Raji (cell line): ENCODE data around the gene HEPN1.

Source experiments
- POLR2A ChIP-seq: IDR thresholded peaks from 2 replicates; pipeline ENCODE4 v1.6.1; 2011; ENCODE audit warnings: low read depth, low read length, control low read depth; ENCODE audit not compliant: insufficient read depth

Gene HEPN1

GRCh38 chr11:124918950-124919349 is at the start of gene HEPN1:
TSS of gene HEPN1 (plus strand) at chr11:124919250.
- TF ChIP-seq POLR2A = no peak

GRCh38 chr11:124869331-124869730 is 49.7 kb upstream of the HEPN1 start:
- no peak for TF ChIP-seq POLR2A

GRCh38 chr11:124869856-124870387 is 49.1 kb upstream of the HEPN1 start:
- TF ChIP-seq POLR2A = no peak

DNA sequence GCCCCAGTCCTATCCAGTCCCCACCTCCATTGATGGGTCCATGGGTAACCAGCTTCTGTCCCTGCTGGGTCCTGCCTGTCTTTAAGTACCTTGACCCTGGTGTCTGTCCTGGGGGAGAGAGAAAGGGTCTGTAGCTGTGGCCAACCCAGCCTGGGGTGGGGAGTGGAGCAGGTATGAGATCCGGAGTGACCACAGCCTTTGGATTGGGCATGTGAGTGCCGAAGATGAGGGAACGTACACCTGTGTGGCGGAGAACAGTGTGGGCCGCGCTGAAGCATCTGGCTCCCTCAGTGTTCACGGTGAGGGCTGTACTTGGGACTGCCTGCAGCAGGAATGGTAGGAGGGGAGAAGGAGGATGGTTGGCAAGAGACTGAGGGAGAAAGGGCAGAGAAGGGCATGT is 48.6 kb upstream of the HEPN1 start:
- TF ChIP-seq POLR2A = no peak

DNA sequence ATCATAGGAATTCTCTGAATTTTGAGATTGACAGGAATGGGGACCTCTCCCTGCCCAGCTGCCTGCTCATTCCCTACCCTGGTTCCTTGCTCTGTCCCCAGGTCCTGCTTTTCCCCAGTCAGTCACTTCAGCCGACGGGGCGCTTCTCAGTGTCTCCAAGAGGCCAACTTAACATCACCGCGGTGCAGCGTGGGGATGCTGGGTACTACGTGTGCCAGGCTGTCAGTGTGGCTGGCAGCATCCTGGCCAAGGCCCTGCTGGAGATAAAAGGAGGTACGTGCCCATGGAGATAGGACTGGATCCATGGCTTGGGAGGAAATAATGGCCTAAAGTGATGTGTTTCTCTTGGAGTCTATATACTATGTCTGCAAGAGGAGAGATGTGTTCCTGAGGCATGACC is 46.8 kb upstream of the HEPN1 start:
- TF ChIP-seq POLR2A = no peak

GRCh38 chr11:124872741-124873140 is 46.3 kb upstream of the HEPN1 start:
- TF ChIP-seq POLR2A = no peak

DNA sequence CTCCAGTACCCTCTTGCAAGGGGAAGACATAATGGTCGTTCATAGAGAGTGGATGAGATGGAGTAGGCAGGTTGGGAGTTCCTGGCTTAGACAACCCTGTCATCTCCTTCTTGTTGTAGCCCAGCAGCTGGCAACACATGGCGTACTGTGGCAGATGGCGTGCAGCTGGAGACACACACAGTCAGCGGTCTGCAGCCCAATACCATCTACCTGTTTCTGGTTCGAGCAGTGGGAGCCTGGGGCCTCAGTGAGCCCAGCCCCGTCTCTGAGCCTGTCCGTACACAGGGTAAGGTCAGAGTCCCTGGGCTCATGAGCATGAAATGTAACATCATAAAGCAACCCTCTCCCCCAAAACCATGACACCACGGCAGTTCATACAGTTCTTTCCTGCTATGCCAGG is 45.1 kb upstream of the HEPN1 start:
- TF ChIP-seq POLR2A = no peak

DNA sequence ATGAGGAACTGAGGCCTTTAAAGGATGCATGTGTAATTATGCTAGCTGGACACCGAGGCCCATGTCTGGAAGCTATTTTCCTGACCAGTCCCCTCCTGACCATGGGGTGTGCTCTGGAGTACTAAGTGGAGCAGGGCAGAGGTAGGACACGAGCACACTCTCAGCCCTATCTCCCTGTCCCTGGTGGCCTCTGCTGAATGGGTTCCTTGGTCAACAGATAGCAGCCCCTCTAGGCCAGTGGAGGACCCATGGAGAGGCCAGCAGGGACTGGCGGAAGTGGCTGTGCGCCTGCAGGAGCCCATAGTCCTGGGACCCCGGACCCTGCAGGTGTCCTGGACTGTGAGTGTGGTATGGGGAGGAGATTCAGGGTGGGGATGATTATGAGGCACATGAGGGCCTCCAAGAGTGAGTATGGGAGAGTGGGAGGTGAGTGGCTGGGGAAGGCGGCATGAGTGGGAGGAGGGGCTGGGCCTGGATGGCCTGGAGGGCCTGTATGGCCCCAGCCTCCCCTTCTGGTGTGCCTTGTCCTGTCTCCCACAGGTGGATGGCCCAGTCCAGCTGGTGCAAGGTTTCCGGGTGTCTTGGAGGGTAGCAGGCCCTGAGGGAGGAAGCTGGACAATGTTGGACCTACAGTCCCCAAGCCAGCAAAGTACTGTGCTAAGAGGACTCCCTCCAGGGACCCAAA is 44.3 kb upstream of the HEPN1 start:
- no peak for TF ChIP-seq POLR2A

- TF ChIP-seq POLR2A = no peak
Measured at GRCh38 chr11:124875401-124875800, 43.6 kb upstream of the HEPN1 start.

GRCh38 chr11:124875943-124876817 is 42.9 kb upstream of the HEPN1 start:
- no peak for TF ChIP-seq POLR2A

DNA sequence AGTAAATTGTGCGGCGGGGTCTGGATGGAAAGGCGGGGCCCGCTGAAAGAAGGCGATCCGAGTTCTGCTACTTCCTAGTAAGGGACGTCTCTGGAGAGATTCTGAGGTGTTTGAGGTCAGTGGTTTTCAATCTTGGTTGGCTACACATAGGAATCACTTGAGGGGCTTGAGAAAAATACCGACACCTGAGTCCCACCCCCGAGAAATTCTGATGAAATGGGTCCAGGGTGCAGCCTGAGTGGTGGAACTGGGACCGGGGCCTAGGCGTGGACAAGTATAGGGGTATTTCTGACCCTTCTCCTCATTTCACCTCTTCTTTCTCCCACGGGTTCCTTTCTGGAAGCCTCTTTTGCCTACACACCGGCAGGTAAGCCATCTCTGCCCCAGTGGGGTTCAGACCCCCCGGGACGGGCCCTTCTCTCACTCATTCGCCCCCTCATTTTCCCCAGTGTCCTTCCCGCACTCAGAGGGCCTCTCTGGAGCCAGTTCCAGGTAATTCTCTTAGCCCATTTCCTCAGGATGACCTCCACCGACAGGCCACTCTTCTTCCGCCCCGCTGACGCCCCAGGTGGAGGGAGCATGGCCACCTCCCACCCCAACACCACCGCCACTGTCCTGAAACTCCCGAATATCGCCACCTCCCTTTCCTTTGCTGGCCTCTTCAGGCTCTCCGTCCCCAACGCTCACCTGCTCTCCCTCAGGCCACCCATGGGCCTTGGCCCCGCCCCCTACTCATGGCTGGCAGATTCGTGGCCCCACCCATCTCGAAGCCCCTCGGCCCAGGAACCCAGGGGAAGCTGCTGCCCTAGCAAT is 42.0 kb upstream of the HEPN1 start:
- no peak for TF ChIP-seq POLR2A

GRCh38 chr11:124877631-124877909 is 41.5 kb upstream of the HEPN1 start:
- no peak for TF ChIP-seq POLR2A

GRCh38 chr11:124877910-124878758 is 40.9 kb upstream of the HEPN1 start:
- TF ChIP-seq POLR2A = no peak

DNA sequence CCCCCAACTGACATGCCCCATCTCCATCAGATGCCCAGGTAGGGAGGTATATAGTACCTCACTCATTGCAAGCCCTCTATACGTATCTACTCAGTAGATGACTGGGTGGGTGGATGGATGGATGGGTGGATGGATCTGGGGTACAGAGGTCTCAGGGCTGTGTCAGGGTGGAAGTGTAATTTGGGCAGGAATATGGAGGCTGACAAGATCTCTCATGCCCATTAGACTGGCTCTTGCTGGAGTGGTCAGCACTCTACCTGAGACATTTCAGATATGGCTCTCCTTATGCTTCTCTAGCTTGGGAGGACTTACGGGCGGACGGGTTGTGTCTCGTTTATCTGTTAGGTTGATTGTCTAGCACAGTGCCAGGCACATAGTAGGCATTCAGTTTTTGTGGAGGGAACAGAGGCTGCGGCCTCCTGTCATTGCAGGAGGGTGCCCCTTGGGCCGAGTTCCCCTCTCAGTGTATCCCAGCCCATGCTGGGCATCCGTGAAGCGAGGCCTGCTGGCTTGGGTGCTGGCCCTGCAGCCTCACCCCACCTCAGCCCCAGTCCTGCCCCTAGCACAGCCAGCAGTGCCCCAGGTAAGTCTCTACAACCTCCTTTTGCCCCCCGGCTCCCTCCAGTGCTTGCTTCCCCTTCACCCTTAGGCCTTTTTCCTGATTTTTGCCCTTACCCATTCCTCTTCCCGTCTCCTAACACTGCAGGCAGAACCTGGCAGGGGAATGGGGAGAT is 40.1 kb upstream of the HEPN1 start:
- no peak for TF ChIP-seq POLR2A
